ENCODE data around the gene IL1R2.

The IL1R2 gene

GRCh38 chr2:102043560-102043959, 51.8 kb downstream of the IL1R2 start:
- no peak for DNase-seq (ENCODE audit: low read depth)

GRCh38 chr2:102044235-102044896, 52.6 kb downstream of the IL1R2 start:
- no peak for DNase-seq (ENCODE audit: low read depth)

GRCh38 chr2:102044967-102045489, 53.3 kb downstream of the IL1R2 start:
- DNase-seq (ENCODE audit: low read depth): no peak

- no peak for DNase-seq (ENCODE audit: low read depth)
These were observed 53.9 kb downstream of the IL1R2 start for GRCh38 chr2:102045697-102046096.

GRCh38 chr2:102046135-102046986, 54.6 kb downstream of the IL1R2 start:
- no peak for DNase-seq (ENCODE audit: low read depth)

GRCh38 chr2:102048465-102048864, 56.7 kb downstream of the IL1R2 start:
- no peak for DNase-seq (ENCODE audit: low read depth)

GRCh38 chr2:102049756-102050443, 58.1 kb downstream of the IL1R2 start:
- no peak for DNase-seq (ENCODE audit: low read depth)

- DNase-seq (ENCODE audit: low read depth): no peak
These were observed 59.2 kb downstream of the IL1R2 start for GRCh38 chr2:102050854-102051391.

GRCh38 chr2:102051692-102052277, 60.0 kb downstream of the IL1R2 start:
- no peak for DNase-seq (ENCODE audit: low read depth)

- no peak for DNase-seq (ENCODE audit: low read depth)
These were observed 60.6 kb downstream of the IL1R2 start for GRCh38 chr2:102052365-102052764.

GRCh38 chr2:102053096-102053495, 61.3 kb downstream of the IL1R2 start:
- no peak for DNase-seq (ENCODE audit: low read depth)

- no peak for DNase-seq (ENCODE audit: low read depth)
These were observed 63.7 kb downstream of the IL1R2 start for GRCh38 chr2:102055346-102055990.

GRCh38 chr2:102056079-102056581, 64.4 kb downstream of the IL1R2 start:
- DNase-seq (ENCODE audit: low read depth): no peak

GRCh38 chr2:102057502-102058292, 65.9 kb downstream of the IL1R2 start:
- no peak for DNase-seq (ENCODE audit: low read depth)

- no peak for DNase-seq (ENCODE audit: low read depth)
These were observed 66.6 kb downstream of the IL1R2 start for GRCh38 chr2:102058293-102058833.

GRCh38 chr2:102059151-102059550, 67.4 kb downstream of the IL1R2 start:
- no peak for DNase-seq (ENCODE audit: low read depth)

- DNase-seq (ENCODE audit: low read depth): no peak
These were observed 68.3 kb downstream of the IL1R2 start for GRCh38 chr2:102060047-102060446.

- no peak for DNase-seq (ENCODE audit: low read depth)
These were observed 69.0 kb downstream of the IL1R2 start for GRCh38 chr2:102060792-102061191.

- no peak for DNase-seq (ENCODE audit: low read depth)
These were observed 69.5 kb downstream of the IL1R2 start for GRCh38 chr2:102061286-102061699.
